Calu3 (cell line): ENCODE data around the gene RCSD1. TPM values are rescaled to one million over a fixed set of nuclear protein-coding genes. Genes with fewer than 3 reads are reported as not detected.

Experiments
- BruUV-seq: library from RNA; stranded (reverse); fragments of 400-500 nt; replicated peaks from 2 replicates; lab custom pipeline; 2021; lab: Mats Ljungman, UMichigan
- CTCF ChIA-PET: fragments of 300-600 bp; sonication (Branson Sonifier 250); formaldehyde crosslinking; loops from one replicate; lab custom pipeline; 2022; ENCODE audit warnings: antibody characterized with exemption; lab: Charles Lee
- DNase-seq: peaks from one replicate; pipeline ENCODE4 v3.0.0; 2022
- H3K27ac Mint-ChIP-seq: one replicate; pipeline ENCODE4 v1.8.0; 2022; ENCODE audit warnings: mixed read lengths; ENCODE audit not compliant: unreplicated experiment
- H3K27me3 Mint-ChIP-seq: one replicate; pipeline ENCODE4 v1.8.0; 2022; ENCODE audit warnings: mixed read lengths; ENCODE audit not compliant: unreplicated experiment
- H3K36me3 Mint-ChIP-seq: one replicate; pipeline ENCODE4 v1.8.0; 2022; ENCODE audit warnings: mild to moderate bottlenecking, moderate library complexity, mixed read lengths; ENCODE audit not compliant: insufficient read depth, unreplicated experiment
- H3K4me1 Mint-ChIP-seq: one replicate; pipeline ENCODE4 v1.8.0; 2022; ENCODE audit warnings: mild to moderate bottlenecking, low read depth, mixed read lengths; ENCODE audit not compliant: unreplicated experiment
- H3K4me3 Mint-ChIP-seq: one replicate; pipeline ENCODE4 v1.8.0; 2022; ENCODE audit warnings: mild to moderate bottlenecking, low read depth, moderate library complexity, mixed read lengths; ENCODE audit not compliant: unreplicated experiment
- H3K9me3 Mint-ChIP-seq: one replicate; pipeline ENCODE4 v1.8.0; 2022; ENCODE audit warnings: low read depth, mixed read lengths; ENCODE audit not compliant: unreplicated experiment
- CTCF ChIP-seq: fragments of 200-600 bp; IDR thresholded peaks from one replicate; pipeline ENCODE4 v1.8.0; 2022; ENCODE audit warnings: antibody characterized with exemption; ENCODE audit not compliant: unreplicated experiment
- intact Hi-C: fragments of 100-400 bp; cut with micrococcal nuclease; formaldehyde crosslinking; loops from one replicate; pipeline ENCODE4 v1.10.0; 2022; ENCODE audit not compliant: unreplicated experiment
- total RNA-seq: library from RNA; stranded (reverse); gene quantifications from 2 replicates; pipeline ENCODE4 v1.2.3, GENCODE V29; 2022

Gene RCSD1
- total RNA-seq, 1 experiment from 2014 or later: not detected

- no peak for DNase-seq
- no peak overlapping the region for H3K4me3 Mint-ChIP-seq
- no peak for TF ChIP-seq CTCF
- no TSS peak for BruUV-seq
- H3K27me3 Mint-ChIP-seq: no peaks in the 10 kb centered on the region
- CTCF ChIA-PET: no interaction called here
- peaks cover 26% of the 10 kb centered on the region for H3K36me3 Mint-ChIP-seq
- intact Hi-C loops: no loop called here
- H3K27ac Mint-ChIP-seq: no peak overlapping the region
- H3K9me3 Mint-ChIP-seq: no peaks in the 10 kb centered on the region
- peaks cover 27% of the 10 kb centered on the region for H3K4me1 Mint-ChIP-seq
These were observed 96.0 kb downstream of the RCSD1 start for GRCh38 chr1:167726008-167726407.

- H3K36me3 Mint-ChIP-seq: peaks cover 8% of the 10 kb centered on the region
- peaks cover 14% of the 10 kb centered on the region for H3K4me1 Mint-ChIP-seq
- intact Hi-C loops: no loop called here
- no peak for DNase-seq
- no peaks in the 10 kb centered on the region for H3K27me3 Mint-ChIP-seq
- no peak overlapping the region for H3K27ac Mint-ChIP-seq
- H3K4me3 Mint-ChIP-seq: no peak overlapping the region
- no peaks in the 10 kb centered on the region for H3K9me3 Mint-ChIP-seq
- TF ChIP-seq CTCF: no peak
- BruUV-seq: no TSS peak
- CTCF ChIA-PET: no interaction called here
These were observed 98.9 kb downstream of the RCSD1 start for GRCh38 chr1:167728818-167729410.

- DNase-seq: no peak
- TF ChIP-seq CTCF: no peak
- Mint-ChIP-seq H3K4me3 (no peak overlapping the region), H3K36me3 (no peaks in the 10 kb centered on the region), H3K9me3 (peaks cover 2% of the 10 kb centered on the region), H3K27ac (no peak overlapping the region), H3K4me1 (peaks cover under 1% of the 10 kb centered on the region), H3K27me3 (no peaks in the 10 kb centered on the region)
- BruUV-seq: no TSS peak
- CTCF ChIA-PET: no interaction called here
- intact Hi-C loops: no loop called here
These were observed 104.2 kb downstream of the RCSD1 start for GRCh38 chr1:167734227-167734626.

GRCh38 chr1:167734841-167735240, 104.8 kb downstream of the RCSD1 start:
- Mint-ChIP-seq H3K27me3 (no peaks in the 10 kb centered on the region), H3K4me1 (peaks cover 6% of the 10 kb centered on the region), H3K36me3 (no peaks in the 10 kb centered on the region), H3K27ac (no peak overlapping the region), H3K9me3 (peaks cover 2% of the 10 kb centered on the region), H3K4me3 (no peak overlapping the region)
- TF ChIP-seq CTCF: no peak
- BruUV-seq: no TSS peak
- CTCF ChIA-PET: no interaction called here
- DNase-seq: no peak
- intact Hi-C loops: no loop called here
